Fibroblast of lung (primary cell): ENCODE measurements around the gene TRPM5. TPM values are rescaled to one million over a fixed set of nuclear protein-coding genes. Genes with fewer than 3 reads are reported as not detected.

Experiments used
- DNase-seq, 2 donors: peaks; one replicate each; pipeline versions ENCODE4 v3.0.0 to v3.0.0-alpha.2; 2010; ENCODE audit warnings: low read depth in 2 of 2
- H2AFZ ChIP-seq: 2 replicates; pipeline ENCODE4 v1.5.1; 2012; ENCODE audit warnings: low read length, control low read depth, inconsistent platforms
- H3K27ac ChIP-seq: 2 replicates; pipeline ENCODE4 v1.5.1; 2011; ENCODE audit warnings: low read length, control low read depth; ENCODE audit not compliant: insufficient read depth
- H3K27me3 ChIP-seq: 2 replicates; pipeline ENCODE4 v1.5.1; 2011; ENCODE audit warnings: mild to moderate bottlenecking, low read length; ENCODE audit not compliant: control insufficient read depth, insufficient read depth
- H3K36me3 ChIP-seq: 2 replicates; pipeline ENCODE4 v1.5.1; 2011; ENCODE audit warnings: low read length; ENCODE audit not compliant: control insufficient read depth, insufficient read depth
- H3K4me1 ChIP-seq: 2 replicates; pipeline ENCODE4 v1.5.1; 2011; ENCODE audit warnings: low read length; ENCODE audit not compliant: control insufficient read depth, insufficient read depth; ENCODE audit errors: extremely low read depth
- H3K4me2 ChIP-seq: 2 replicates; pipeline ENCODE4 v1.5.1; 2011; ENCODE audit warnings: low read length, control low read depth; ENCODE audit not compliant: insufficient read depth; ENCODE audit errors: extremely low read depth
- H3K4me3 ChIP-seq, 4 experiments: fragments of 200-600 bp in 1 of 4; sonication (generic) in 1 of 4; replicated peaks in 1 of 4; 2 replicates each; pipeline ENCODE4 v1.5.1; 2011 to 2016; ENCODE audit warnings: low read length in 4 of 4, low read depth in 3 of 4, mild to moderate bottlenecking in 3 of 4, control low read depth in 2 of 4, inconsistent platforms in 1 of 4, mixed read lengths in 1 of 4; ENCODE audit not compliant: insufficient read depth in 1 of 4; ENCODE audit errors: control extremely low read depth in 1 of 4
- H3K79me2 ChIP-seq: 2 replicates; pipeline ENCODE4 v1.5.1; 2012; ENCODE audit warnings: mild to moderate bottlenecking, low read length, inconsistent platforms; ENCODE audit not compliant: control insufficient read depth, insufficient read depth
- H3K9ac ChIP-seq: 2 replicates; pipeline ENCODE4 v1.5.1; 2011; ENCODE audit warnings: mild to moderate bottlenecking, low read length, control low read depth; ENCODE audit not compliant: insufficient read depth
- H3K9me3 ChIP-seq: 2 replicates; pipeline ENCODE4 v1.5.1; 2012; ENCODE audit warnings: low read depth, low read length; ENCODE audit not compliant: control insufficient read depth, insufficient read depth
- H4K20me1 ChIP-seq: 2 replicates; pipeline ENCODE4 v1.5.1; 2011; ENCODE audit warnings: low read length; ENCODE audit not compliant: control insufficient read depth, insufficient read depth; ENCODE audit errors: extremely low read depth
- EZH2 ChIP-seq: IDR thresholded peaks from 2 replicates; pipeline ENCODE4 v1.5.1; 2012; ENCODE audit warnings: low read length, control low read depth, mild to moderate bottlenecking; ENCODE audit errors: missing control alignments
- polyA plus RNA-seq, 2 donors: library from polyadenylated mRNA; depleted of rRNA in 1 of 2; stranded (reverse) in 1 of 2; unstranded in 1 of 2; fragments of >200 nt; gene quantifications; 2 replicates each; pipeline ENCODE4 v1.2.1, GENCODE V29; 2011 to 2012; ENCODE audit warnings: missing spikeins in 1 of 2
- total RNA-seq: library from RNA; depleted of rRNA; stranded (reverse); fragments of >200 nt; gene quantifications from 2 replicates; pipeline ENCODE4 v1.2.1, GENCODE V29; 2014
- TF ChIP-seq, protein P1 (sequence below), 2 donors: IDR thresholded peaks in 1 of 2; conservative IDR thresholded peaks in 1 of 2; 1 replicate in 1 of 2; 2 replicates in 1 of 2; pipeline ENCODE4 v1.5.1; 2011 to 2012; ENCODE audit warnings: low read length in 2 of 2, control low read depth in 1 of 2, inconsistent platforms in 1 of 2, low read depth in 1 of 2, mild to moderate bottlenecking in 1 of 2

Gene TRPM5
- total and polyA plus RNA-seq, 2 donors (not counting 1 experiment from before 2014, with no cell fraction given): not detected

DNA sequence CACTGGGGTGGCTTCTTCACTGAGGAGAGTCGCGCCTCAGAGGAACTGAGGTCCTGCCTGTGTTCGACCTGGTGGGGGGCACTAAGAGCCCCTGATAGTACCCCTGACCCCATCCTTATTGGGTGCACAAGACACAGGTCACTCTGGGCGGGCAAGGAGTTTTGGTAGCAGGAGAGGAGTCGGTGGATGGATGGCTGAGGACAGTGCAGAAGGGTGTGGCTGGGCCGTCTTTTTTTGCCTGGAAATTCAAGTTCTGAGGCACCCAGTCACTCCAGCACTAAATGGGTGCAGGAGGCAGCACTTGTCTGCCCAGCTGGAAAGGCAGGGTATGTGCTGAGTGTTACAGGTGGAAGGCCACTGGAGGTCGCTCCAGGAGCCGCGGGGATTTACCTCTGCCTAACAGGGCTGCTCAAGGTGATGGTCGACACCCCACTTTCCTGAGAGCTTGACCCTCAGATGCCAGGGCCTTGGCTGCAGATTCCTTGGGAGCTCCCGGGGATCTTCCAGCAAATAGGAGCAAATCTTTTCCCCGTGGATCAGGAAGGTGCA lies 42.8 kb downstream of the TRPM5 start:
- no peak for DNase-seq
- Histone ChIP-seq H3K27ac (peak overlapping the region; percentile 95), H3K36me3 (peaks cover 27% of the 10 kb centered on the region), H3K4me3 (peak overlapping the region; percentile 64 to 98 (median 89)), H2AFZ (no peak overlapping the region), H3K9me3 (no peaks in the 10 kb centered on the region), H3K27me3 (no peaks in the 10 kb centered on the region), H3K9ac (peak overlapping the region; percentile 95), H4K20me1 (no peaks in the 10 kb centered on the region), H3K4me2 (peak overlapping the region; percentile 93), H3K79me2 (peaks cover 19% of the 10 kb centered on the region), H3K4me1 (peaks cover 16% of the 10 kb centered on the region)
- TF ChIP-seq, protein P1, sequence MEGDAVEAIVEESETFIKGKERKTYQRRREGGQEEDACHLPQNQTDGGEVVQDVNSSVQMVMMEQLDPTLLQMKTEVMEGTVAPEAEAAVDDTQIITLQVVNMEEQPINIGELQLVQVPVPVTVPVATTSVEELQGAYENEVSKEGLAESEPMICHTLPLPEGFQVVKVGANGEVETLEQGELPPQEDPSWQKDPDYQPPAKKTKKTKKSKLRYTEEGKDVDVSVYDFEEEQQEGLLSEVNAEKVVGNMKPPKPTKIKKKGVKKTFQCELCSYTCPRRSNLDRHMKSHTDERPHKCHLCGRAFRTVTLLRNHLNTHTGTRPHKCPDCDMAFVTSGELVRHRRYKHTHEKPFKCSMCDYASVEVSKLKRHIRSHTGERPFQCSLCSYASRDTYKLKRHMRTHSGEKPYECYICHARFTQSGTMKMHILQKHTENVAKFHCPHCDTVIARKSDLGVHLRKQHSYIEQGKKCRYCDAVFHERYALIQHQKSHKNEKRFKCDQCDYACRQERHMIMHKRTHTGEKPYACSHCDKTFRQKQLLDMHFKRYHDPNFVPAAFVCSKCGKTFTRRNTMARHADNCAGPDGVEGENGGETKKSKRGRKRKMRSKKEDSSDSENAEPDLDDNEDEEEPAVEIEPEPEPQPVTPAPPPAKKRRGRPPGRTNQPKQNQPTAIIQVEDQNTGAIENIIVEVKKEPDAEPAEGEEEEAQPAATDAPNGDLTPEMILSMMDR (conservative IDR thresholded peaks at IDR 0.05 in 1 of 2, IDR thresholded peaks at IDR 0.05 in 1 of 2; ENCODE audit: low read depth in 1 of 2, low read length in 2 of 2): no peak
- TF ChIP-seq EZH2: no peak

DNA sequence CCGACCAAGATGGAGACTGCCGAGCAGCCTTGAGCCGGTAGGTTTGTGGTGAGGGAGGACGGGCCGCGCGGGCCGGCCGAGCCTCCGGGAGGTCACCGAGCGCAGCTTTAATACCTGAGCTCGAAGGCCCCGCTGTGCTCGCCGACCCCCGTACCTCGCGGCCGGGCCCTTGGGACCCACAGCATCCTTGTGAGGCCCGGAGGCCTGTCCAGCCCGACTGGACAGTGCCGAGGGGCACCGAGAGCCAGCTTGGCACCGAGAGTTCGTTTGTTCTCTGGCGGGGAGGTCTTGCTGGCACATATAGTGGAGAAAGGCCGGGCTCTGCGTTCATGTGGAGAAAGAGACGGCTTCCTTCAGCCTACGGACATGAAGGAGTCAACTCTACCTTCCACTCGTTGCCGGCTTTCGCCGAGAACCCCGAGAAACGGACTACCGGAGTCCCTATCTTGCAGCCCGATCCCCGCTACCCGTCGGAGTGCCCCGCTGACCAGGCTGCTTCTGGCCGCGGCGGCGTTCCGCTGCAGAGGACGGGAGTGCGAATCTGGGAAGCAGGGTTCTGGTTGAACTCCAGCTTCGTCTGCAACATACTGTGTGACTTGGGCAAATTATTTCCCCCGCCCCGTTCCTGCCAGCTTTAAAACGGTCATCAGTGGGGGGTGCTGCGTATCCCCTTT lies 43.4 kb downstream of the TRPM5 start:
- Histone ChIP-seq H3K4me2 (peak overlapping the region; percentile 93), H3K36me3 (peaks cover 32% of the 10 kb centered on the region), H3K27me3 (no peaks in the 10 kb centered on the region), H3K9ac (peak overlapping the region; percentile 95), H3K4me1 (peaks cover 16% of the 10 kb centered on the region), H3K4me3 (peak overlapping the region; percentile 64 to 98 (median 89)), H3K27ac (peak overlapping the region; percentile 95), H3K9me3 (no peaks in the 10 kb centered on the region), H3K79me2 (peaks cover 19% of the 10 kb centered on the region), H4K20me1 (no peaks in the 10 kb centered on the region), H2AFZ (no peak overlapping the region)
- DNase-seq: no peak
- TF ChIP-seq EZH2: no peak
- TF ChIP-seq, protein P1 (conservative IDR thresholded peaks at IDR 0.05 in 1 of 2, IDR thresholded peaks at IDR 0.05 in 1 of 2; ENCODE audit: low read depth in 1 of 2, low read length in 2 of 2): no peak

DNA sequence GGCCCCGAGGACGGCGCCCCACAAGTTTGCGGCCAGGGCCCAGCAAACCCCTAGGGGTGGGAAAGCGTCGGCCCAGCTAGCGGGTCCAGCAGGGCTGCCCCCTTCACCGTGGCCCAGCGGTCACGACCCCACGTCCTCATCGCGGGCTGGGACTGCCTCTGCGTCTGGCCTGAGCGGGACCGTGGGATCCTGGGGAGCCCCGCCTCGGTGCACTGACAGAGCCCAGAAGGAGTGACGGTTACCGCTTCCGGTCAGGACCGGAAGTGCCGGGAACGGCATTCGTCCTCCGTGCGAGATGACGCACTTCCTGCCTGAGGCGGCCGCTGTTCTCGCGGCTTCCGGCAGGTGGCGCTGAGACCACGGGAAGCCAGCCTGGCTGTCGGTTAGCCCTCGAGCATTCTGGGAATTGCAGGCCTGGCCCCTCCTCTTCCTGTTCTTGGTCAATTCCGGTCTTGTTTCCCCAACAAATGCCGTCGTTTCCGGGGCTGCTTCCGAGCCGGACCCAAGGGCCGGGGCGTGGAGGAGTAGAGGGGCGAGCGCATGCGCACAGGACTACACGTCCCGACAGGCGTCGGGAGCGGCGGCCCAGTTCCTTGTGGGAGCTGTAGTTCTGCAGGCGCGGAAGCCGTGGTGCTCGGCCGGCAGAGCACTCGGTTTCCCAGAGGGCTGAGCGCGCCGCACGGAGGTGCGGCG lies 44.1 kb downstream of the TRPM5 start, which contains the start of gene TSSC4:
TSSC4 (plus strand) TSS at position 682 of the 693 bp plus-strand sequence. CDS start 1,884 bp downstream, outside the sequence.
- DNase-seq: peak; percentile 100
- peak within 1 kb of the TSS; percentile 95 for H3K9ac ChIP-seq
- H3K27ac ChIP-seq: peak within 1 kb of the TSS; percentile 95
- no peaks in the 10 kb centered on the region for H3K9me3 ChIP-seq
- peaks cover 16% of the 10 kb centered on the region for H3K4me1 ChIP-seq
- no peaks in the 10 kb centered on the region for H4K20me1 ChIP-seq
- H3K4me3 ChIP-seq: peak within 1 kb of the TSS; percentile 64 to 98 (median 89)
- peaks cover 21% of the 10 kb centered on the region for H3K79me2 ChIP-seq
- no peaks in the 10 kb centered on the region for H3K27me3 ChIP-seq
- H2AFZ ChIP-seq: no peak within 1 kb of the TSS
- TF ChIP-seq, protein P1 (conservative IDR thresholded peaks at IDR 0.05 in 1 of 2, IDR thresholded peaks at IDR 0.05 in 1 of 2; ENCODE audit: low read depth in 1 of 2, low read length in 2 of 2): peak; percentile 92 to 94
- no peak for TF ChIP-seq EZH2
- H3K4me2 ChIP-seq: peak within 1 kb of the TSS; percentile 93
- H3K36me3 ChIP-seq: peaks cover 38% of the 10 kb centered on the region
